OCI-LY7 (cell line): ENCODE data around the gene BCL7A. TPM values are rescaled to one million over a fixed set of nuclear protein-coding genes. Genes with fewer than 3 reads are reported as not detected.
A peak's percentile ranks its signal among the peaks of the same experiment; 100 is the strongest.

Experiments
- BruUV-seq: library from RNA; stranded (reverse); fragments of 400-500 nt; replicated peaks from 2 replicates; lab custom pipeline; 2021; lab: Mats Ljungman, UMichigan
- CTCF ChIA-PET: fragments of 300-600 bp; sonication (Branson Sonifier 250); formaldehyde crosslinking; loops from one replicate; lab custom pipeline; 2022; ENCODE audit warnings: antibody characterized with exemption; ENCODE audit not compliant: unreplicated experiment; lab: Charles Lee
- POLR2A ChIA-PET: fragments of 300-600 bp; sonication (Branson Sonifier 250); formaldehyde crosslinking; loops from one replicate; lab custom pipeline; 2022; ENCODE audit warnings: antibody characterized with exemption; lab: Charles Lee
- DNase-seq: peaks from one replicate; pipeline ENCODE4 v3.0.0-alpha.2; 2015; ENCODE audit warnings: low spot score
- H2AFZ ChIP-seq: fragments of 200-600 bp; sonication (generic), shearing (Covaris generic); 2 replicates; pipeline ENCODE4 v1.6.1; 2014; ENCODE audit warnings: mild to moderate bottlenecking, antibody characterized with exemption, low read length, moderate library complexity
- H3K27ac ChIP-seq: fragments of 200-600 bp; sonication (generic); 2 replicates; pipeline ENCODE4 v1.5.1; 2014; ENCODE audit warnings: mixed run types, low read depth, mild to moderate bottlenecking, moderate library complexity, low read length, inconsistent platforms; ENCODE audit not compliant: poor library complexity, severe bottlenecking
- H3K36me3 ChIP-seq: fragments of 200-600 bp; sonication (generic); 2 replicates; pipeline ENCODE4 v1.6.1; 2014; ENCODE audit warnings: mild to moderate bottlenecking, antibody characterized with exemption, low read length, moderate library complexity, mixed read lengths; ENCODE audit not compliant: insufficient read depth
- H3K4me1 ChIP-seq: fragments of 200-600 bp; sonication (generic); 2 replicates; pipeline ENCODE4 v1.5.1; 2014; ENCODE audit warnings: mild to moderate bottlenecking, low read length; ENCODE audit not compliant: insufficient read depth, poor library complexity, severe bottlenecking
- H3K4me2 ChIP-seq: fragments of 200-600 bp; sonication (generic); 2 replicates; pipeline ENCODE4 v1.6.1; 2014; ENCODE audit warnings: mild to moderate bottlenecking, low read length
- H3K4me3 ChIP-seq: fragments of 200-600 bp; sonication (generic); 2 replicates; pipeline ENCODE4 v1.5.1; 2014; ENCODE audit warnings: mild to moderate bottlenecking, low read depth, low read length; ENCODE audit not compliant: poor library complexity, severe bottlenecking
- H3K79me2 ChIP-seq: fragments of 200-600 bp; sonication (generic); 2 replicates; pipeline ENCODE4 v1.6.1; 2016; ENCODE audit warnings: low read depth, mild to moderate bottlenecking, low read length, moderate library complexity, mixed read lengths; ENCODE audit not compliant: insufficient read depth
- H3K9me2 ChIP-seq: fragments of 200-600 bp; sonication (generic); 2 replicates; pipeline ENCODE4 v1.6.1; 2016; ENCODE audit warnings: mild to moderate bottlenecking, low read length, mixed read lengths; ENCODE audit not compliant: insufficient read depth
- H3K9me3 ChIP-seq: fragments of 200-600 bp; sonication (generic); 2 replicates; pipeline ENCODE4 v1.6.1; 2014; ENCODE audit warnings: mild to moderate bottlenecking, mixed run types, low read length, mixed read lengths
- H4K20me1 ChIP-seq: fragments of 200-600 bp; sonication (generic); 2 replicates; pipeline ENCODE4 v1.6.1; 2014; ENCODE audit warnings: mild to moderate bottlenecking, antibody characterized with exemption, low read length, moderate library complexity, mixed read lengths; ENCODE audit not compliant: insufficient read depth
- EZH2phosphoT487 ChIP-seq: fragments of 200-600 bp; sonication (generic); IDR thresholded peaks from 2 replicates; pipeline ENCODE4 v1.6.1; 2018; ENCODE audit warnings: low read depth, borderline replicate concordance, mild to moderate bottlenecking, mixed run types, antibody characterized with exemption, low read length, moderate library complexity, mixed read lengths
- intact Hi-C: fragments of 100-400 bp; cut with micrococcal nuclease; formaldehyde crosslinking; loops from one replicate; pipeline ENCODE4 v1.10.0; 2022; ENCODE audit not compliant: unreplicated experiment
- total RNA-seq, 2 experiments: library from RNA; depleted of rRNA in 1 of 2; stranded (reverse); fragments of >200 nt in 1 of 2; shearing (Covaris generic) in 1 of 2; gene quantifications; 2 replicates each; pipeline ENCODE4 v1.2.3, GENCODE V29; 2014 to 2022
- TF ChIP-seq, protein P1 (sequence below): fragments of 200-600 bp; sonication (generic); conservative IDR thresholded peaks from 2 replicates; pipeline ENCODE4 v1.5.1; 2014; ENCODE audit warnings: mild to moderate bottlenecking, antibody characterized with exemption, low read length, moderate library complexity, mixed read lengths

BCL7A gene
- total RNA-seq, 2 experiments from 2014 or later, result 76.2 to 84.7 TPM

DNA sequence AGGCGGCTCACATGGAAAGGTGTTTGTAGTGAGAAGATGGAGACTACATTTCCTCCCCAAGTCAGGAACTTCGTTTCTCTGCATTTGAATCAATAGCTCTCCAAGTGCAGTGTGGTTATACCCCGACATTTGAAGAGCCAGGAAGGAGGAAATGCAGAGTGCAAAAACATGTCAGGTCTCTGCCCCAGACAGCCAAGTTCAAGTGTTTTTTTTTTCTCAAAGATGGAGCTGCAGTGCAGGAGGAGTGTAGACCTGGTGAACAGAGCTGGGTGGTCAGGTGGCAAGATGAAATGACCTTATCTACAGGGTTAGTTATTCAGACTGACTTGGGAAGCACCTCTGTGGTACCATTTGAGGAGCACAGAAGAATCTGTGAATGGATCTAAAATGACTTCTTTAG is 78.2 kb downstream of the BCL7A start:
- H3K36me3 ChIP-seq, result peaks cover 11% of the 10 kb centered on the region; the same call in 1 of the 2 replicates
- H2AFZ ChIP-seq, result no peak overlapping the region
- intact Hi-C loops, result no loop called here
- H3K4me3 ChIP-seq, result no peak overlapping the region
- H4K20me1 ChIP-seq, result no peaks in the 10 kb centered on the region; the same call in 1 of the 2 replicates
- H3K9me3 ChIP-seq, result no peaks in the 10 kb centered on the region
- H3K4me1 ChIP-seq, result peaks cover 15% of the 10 kb centered on the region
- DNase-seq, result no peak
- peaks cover 34% of the 10 kb centered on the region for H3K79me2 ChIP-seq
- TF ChIP-seq, protein P1, sequence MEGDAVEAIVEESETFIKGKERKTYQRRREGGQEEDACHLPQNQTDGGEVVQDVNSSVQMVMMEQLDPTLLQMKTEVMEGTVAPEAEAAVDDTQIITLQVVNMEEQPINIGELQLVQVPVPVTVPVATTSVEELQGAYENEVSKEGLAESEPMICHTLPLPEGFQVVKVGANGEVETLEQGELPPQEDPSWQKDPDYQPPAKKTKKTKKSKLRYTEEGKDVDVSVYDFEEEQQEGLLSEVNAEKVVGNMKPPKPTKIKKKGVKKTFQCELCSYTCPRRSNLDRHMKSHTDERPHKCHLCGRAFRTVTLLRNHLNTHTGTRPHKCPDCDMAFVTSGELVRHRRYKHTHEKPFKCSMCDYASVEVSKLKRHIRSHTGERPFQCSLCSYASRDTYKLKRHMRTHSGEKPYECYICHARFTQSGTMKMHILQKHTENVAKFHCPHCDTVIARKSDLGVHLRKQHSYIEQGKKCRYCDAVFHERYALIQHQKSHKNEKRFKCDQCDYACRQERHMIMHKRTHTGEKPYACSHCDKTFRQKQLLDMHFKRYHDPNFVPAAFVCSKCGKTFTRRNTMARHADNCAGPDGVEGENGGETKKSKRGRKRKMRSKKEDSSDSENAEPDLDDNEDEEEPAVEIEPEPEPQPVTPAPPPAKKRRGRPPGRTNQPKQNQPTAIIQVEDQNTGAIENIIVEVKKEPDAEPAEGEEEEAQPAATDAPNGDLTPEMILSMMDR, result no peak
- TF ChIP-seq EZH2phosphoT487, result no peak
- ChIA-PET CTCF (no interaction called here), POLR2A (interaction anchor here (1.2 to 1.6 kb wide), 2 partner anchors 8 to 11 kb away, joined by 3 to 8 read pairs; no protein-coding TSS in a partner anchor)
- no peaks in the 10 kb centered on the region for H3K9me2 ChIP-seq
- H3K27ac ChIP-seq, result no peak overlapping the region
- BruUV-seq, result no TSS peak
- H3K4me2 ChIP-seq, result peak overlapping the region; percentile 2; the same call in 1 of the 2 replicates

DNA sequence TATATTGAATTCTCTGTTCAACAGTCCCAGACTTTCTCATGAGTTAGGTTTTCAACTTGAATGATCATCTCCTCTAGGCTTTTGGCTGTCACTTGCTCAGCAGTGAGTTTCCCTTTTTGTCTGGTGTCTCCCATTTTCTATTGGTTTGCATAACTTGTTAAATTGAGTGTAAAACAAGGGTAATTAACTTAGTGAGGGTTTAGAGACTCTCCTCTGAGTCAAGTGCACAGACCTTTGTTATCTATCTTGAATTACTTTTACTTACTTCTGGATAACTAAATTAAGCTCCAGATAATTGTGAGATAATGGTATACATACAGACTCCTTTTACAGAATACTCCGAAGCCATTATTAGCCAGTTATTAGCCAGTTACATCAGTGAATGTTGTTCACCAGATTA is 78.9 kb downstream of the BCL7A start:
- Histone ChIP-seq H4K20me1 (no peaks in the 10 kb centered on the region; the same call in 1 of the 2 replicates), H3K79me2 (peaks cover 39% of the 10 kb centered on the region), H3K36me3 (peaks cover 11% of the 10 kb centered on the region; the same call in 1 of the 2 replicates), H3K9me3 (no peaks in the 10 kb centered on the region), H3K4me2 (no peak overlapping the region), H2AFZ (no peak overlapping the region), H3K9me2 (no peaks in the 10 kb centered on the region), H3K4me3 (no peak overlapping the region), H3K27ac (no peak overlapping the region), H3K4me1 (peaks cover 20% of the 10 kb centered on the region)
- no TSS peak for BruUV-seq
- DNase-seq, result no peak
- ChIA-PET POLR2A (interaction anchor here (1.2 to 1.6 kb wide), 2 partner anchors 9 to 12 kb away, joined by 3 to 8 read pairs; no protein-coding TSS in a partner anchor), CTCF (no interaction called here)
- intact Hi-C loops, result no loop called here
- TF ChIP-seq, protein P1, result no peak
- TF ChIP-seq EZH2phosphoT487, result no peak

DNA sequence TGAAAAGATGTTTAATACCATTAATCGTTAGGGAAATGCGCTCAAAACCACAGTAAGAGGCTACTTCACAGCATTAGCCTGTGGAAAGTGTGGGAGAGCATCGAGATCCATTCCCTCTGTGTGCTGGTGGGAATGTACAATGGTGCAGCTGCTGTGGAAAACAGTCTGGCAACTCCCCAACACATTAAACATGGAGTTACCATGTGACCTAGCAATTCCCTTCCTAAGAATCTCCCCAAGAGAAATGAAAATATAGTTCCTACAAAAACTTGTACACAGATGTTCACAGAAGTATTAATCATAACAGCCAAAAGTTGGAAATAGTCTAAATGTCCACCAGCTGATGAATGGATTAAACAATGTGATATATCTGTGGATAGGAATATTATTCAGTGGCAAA is 80.6 kb downstream of the BCL7A start:
- DNase-seq, result no peak
- Histone ChIP-seq H3K9me2 (no peaks in the 10 kb centered on the region), H3K4me1 (peaks cover 20% of the 10 kb centered on the region), H3K4me3 (no peak overlapping the region), H3K36me3 (peaks cover 11% of the 10 kb centered on the region; the same call in 1 of the 2 replicates), H3K9me3 (no peaks in the 10 kb centered on the region), H3K4me2 (no peak overlapping the region), H3K27ac (no peak overlapping the region), H4K20me1 (no peaks in the 10 kb centered on the region; the same call in 1 of the 2 replicates), H3K79me2 (peaks cover 43% of the 10 kb centered on the region), H2AFZ (no peak overlapping the region)
- TSS peak; percentile 22 for BruUV-seq
- TF ChIP-seq EZH2phosphoT487, result no peak
- TF ChIP-seq, protein P1, result no peak
- POLR2A ChIA-PET, result no interaction called here
- intact Hi-C loops, result no loop called here
- CTCF ChIA-PET, result no interaction called here
